ENCODE measurements around the gene RAB3B. TPM values are rescaled to one million over a fixed set of nuclear protein-coding genes. Genes with fewer than 3 reads are reported as not detected.
"Not testable (repeated sequence)": the region's sequence is repeated elsewhere in the genome, so short reads cannot be mapped to it uniquely, and the experiment has no call there.

Gene RAB3B
- total RNA-seq, 1 donor from 2014 or later = 12.9 TPM

DNA sequence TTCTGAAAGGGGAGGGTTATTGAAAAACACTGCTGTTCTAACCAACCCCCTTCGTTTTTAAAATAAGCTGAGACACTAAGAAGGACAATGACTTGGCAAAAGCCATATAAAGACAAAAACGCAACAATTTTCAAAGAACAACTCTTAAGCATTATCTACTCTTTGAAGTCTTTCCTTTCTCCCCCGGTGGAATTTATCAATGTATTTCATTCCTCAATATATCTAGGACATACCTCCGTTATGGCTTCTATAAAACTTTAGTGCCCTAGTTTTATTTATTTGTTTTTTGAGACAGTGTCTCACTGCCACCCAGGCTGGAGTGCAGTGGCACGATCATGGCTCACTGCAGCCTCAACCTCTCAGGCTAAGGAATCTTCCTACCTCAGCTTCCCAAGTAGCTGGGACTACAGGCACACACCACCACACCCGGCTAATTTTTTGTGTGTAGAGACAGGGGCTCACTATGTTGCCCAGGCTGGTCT is 115.2 kb downstream of the RAB3B start:
- H3K4me1 Mint-ChIP-seq (ENCODE audit: low read depth, unreplicated experiment) = peaks cover 11% of the 10 kb centered on the region
- TF ChIP-seq, protein P1, sequence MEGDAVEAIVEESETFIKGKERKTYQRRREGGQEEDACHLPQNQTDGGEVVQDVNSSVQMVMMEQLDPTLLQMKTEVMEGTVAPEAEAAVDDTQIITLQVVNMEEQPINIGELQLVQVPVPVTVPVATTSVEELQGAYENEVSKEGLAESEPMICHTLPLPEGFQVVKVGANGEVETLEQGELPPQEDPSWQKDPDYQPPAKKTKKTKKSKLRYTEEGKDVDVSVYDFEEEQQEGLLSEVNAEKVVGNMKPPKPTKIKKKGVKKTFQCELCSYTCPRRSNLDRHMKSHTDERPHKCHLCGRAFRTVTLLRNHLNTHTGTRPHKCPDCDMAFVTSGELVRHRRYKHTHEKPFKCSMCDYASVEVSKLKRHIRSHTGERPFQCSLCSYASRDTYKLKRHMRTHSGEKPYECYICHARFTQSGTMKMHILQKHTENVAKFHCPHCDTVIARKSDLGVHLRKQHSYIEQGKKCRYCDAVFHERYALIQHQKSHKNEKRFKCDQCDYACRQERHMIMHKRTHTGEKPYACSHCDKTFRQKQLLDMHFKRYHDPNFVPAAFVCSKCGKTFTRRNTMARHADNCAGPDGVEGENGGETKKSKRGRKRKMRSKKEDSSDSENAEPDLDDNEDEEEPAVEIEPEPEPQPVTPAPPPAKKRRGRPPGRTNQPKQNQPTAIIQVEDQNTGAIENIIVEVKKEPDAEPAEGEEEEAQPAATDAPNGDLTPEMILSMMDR (IDR thresholded peaks at IDR 0.05; ENCODE audit: partially characterized antibody, unreplicated experiment) = no peak
- DNase-seq = no peak
- no peaks in the 10 kb centered on the region for H3K36me3 Mint-ChIP-seq (ENCODE audit: unreplicated experiment)
- H3K4me3 Mint-ChIP-seq (ENCODE audit: unreplicated experiment) = peak overlapping the region; percentile 42
- H3K27ac Mint-ChIP-seq (ENCODE audit: unreplicated experiment) = no peak overlapping the region
- H3K9me3 Mint-ChIP-seq (ENCODE audit: unreplicated experiment) = no peaks in the 10 kb centered on the region
- H3K27me3 Mint-ChIP-seq (ENCODE audit: unreplicated experiment) = peaks cover 2% of the 10 kb centered on the region

DNA sequence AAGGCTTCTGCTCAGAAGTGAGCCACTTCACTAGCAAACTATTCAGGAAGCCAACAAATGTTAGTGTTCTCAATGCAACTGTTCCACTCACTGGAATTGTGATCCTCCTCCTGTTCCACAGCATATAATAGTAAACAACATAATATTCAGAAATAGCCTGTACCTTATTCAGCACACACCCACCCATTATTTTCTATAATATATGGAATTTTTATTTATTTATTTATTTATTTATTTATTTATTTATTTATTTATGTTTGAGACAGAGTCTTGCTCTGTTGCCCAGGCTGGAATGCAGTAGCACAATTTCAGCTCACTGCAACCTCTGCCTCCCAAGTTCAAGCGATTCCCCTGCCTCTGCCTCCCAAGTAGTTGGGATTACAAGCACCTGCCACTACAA is 117.2 kb downstream of the RAB3B start:
- not testable (repeated sequence) for H3K27ac Mint-ChIP-seq (ENCODE audit: unreplicated experiment); H3K9me3 Mint-ChIP-seq (ENCODE audit: unreplicated experiment); DNase-seq; H3K27me3 Mint-ChIP-seq (ENCODE audit: unreplicated experiment); H3K4me3 Mint-ChIP-seq (ENCODE audit: unreplicated experiment); H3K36me3 Mint-ChIP-seq (ENCODE audit: unreplicated experiment)
- peaks cover 11% of the 10 kb centered on the region for H3K4me1 Mint-ChIP-seq (ENCODE audit: low read depth, unreplicated experiment)

DNA sequence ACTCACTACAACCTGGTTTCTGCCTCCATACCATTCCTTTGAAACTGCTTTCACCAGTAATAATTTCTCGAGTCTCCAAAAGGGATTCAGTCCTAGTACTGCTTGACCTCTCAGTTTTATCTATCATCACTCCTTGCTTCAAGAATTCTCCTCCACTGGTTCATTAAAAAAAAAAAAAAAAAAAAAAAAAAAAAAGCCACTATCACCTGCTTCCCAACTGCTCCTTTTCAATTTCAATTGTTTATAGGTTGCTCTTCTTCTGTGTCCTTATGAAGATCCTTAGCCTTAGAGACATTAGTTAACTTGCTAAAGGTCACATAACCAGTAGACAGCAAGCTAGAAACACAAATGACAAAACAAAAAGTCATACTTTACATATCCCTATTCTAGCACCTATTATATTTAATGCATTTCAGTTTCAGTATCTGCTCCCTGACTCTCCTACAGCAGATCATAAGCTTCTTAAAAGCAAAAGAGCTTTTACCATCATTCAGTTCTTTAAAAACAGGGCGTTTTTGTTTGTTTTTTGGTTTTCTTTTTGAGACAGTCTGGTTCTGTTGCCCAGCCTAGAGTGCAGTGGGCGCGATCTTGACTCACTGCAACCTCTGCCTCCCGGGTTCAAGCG is 119.0 kb downstream of the RAB3B start:
- no peak for DNase-seq
- peaks cover 4% of the 10 kb centered on the region for H3K4me1 Mint-ChIP-seq (ENCODE audit: low read depth, unreplicated experiment)
- no peaks in the 10 kb centered on the region for H3K36me3 Mint-ChIP-seq (ENCODE audit: unreplicated experiment)
- peaks cover 2% of the 10 kb centered on the region for H3K27me3 Mint-ChIP-seq (ENCODE audit: unreplicated experiment)
- no peak overlapping the region for H3K4me3 Mint-ChIP-seq (ENCODE audit: unreplicated experiment)
- TF ChIP-seq, protein P1 (IDR thresholded peaks at IDR 0.05; ENCODE audit: partially characterized antibody, unreplicated experiment) = no peak
- H3K9me3 Mint-ChIP-seq (ENCODE audit: unreplicated experiment) = no peaks in the 10 kb centered on the region
- H3K27ac Mint-ChIP-seq (ENCODE audit: unreplicated experiment) = no peak overlapping the region

GRCh38 chr1:51870603-51871350 is 119.7 kb downstream of the RAB3B start:
- Mint-ChIP-seq H3K9me3 (ENCODE audit: unreplicated experiment) (no peaks in the 10 kb centered on the region), H3K36me3 (ENCODE audit: unreplicated experiment) (no peaks in the 10 kb centered on the region), H3K4me3 (ENCODE audit: unreplicated experiment) (no peak overlapping the region), H3K4me1 (ENCODE audit: low read depth, unreplicated experiment) (peaks cover 3% of the 10 kb centered on the region), H3K27me3 (ENCODE audit: unreplicated experiment) (peaks cover 2% of the 10 kb centered on the region), H3K27ac (ENCODE audit: unreplicated experiment) (no peak overlapping the region)
- no peak for DNase-seq
- TF ChIP-seq, protein P1 (IDR thresholded peaks at IDR 0.05; ENCODE audit: partially characterized antibody, unreplicated experiment) = no peak

- no peak for DNase-seq
- Mint-ChIP-seq H3K27ac (ENCODE audit: unreplicated experiment) (no peak overlapping the region), H3K4me1 (ENCODE audit: low read depth, unreplicated experiment) (no peaks in the 10 kb centered on the region), H3K9me3 (ENCODE audit: unreplicated experiment) (no peaks in the 10 kb centered on the region), H3K4me3 (ENCODE audit: unreplicated experiment) (no peak overlapping the region), H3K27me3 (ENCODE audit: unreplicated experiment) (no peaks in the 10 kb centered on the region), H3K36me3 (ENCODE audit: unreplicated experiment) (no peaks in the 10 kb centered on the region)
- TF ChIP-seq, protein P1 (IDR thresholded peaks at IDR 0.05; ENCODE audit: partially characterized antibody, unreplicated experiment) = no peak
Measured at GRCh38 chr1:51867479-51868232, 122.8 kb downstream of the RAB3B start.

All from glutamatergic neuron (in vitro differentiated cells).